HCT116 (cell line): Measurements from ENCODE around the gene ABCB10. TPM values are rescaled to one million over a fixed set of nuclear protein-coding genes. Genes with fewer than 3 reads are reported as not detected.

Experiments
- ATAC-seq: fragments of 200-7000 bp; cut with Tn5 transposase; 2 replicates; pipeline ENCODE4 v1.9.1; 2020; ENCODE audit warnings: mild to moderate bottlenecking, moderate library complexity
- BruUV-seq: library from RNA; stranded (reverse); fragments of 400-500 nt; replicated peaks from 2 replicates; lab custom pipeline; 2021; lab: Mats Ljungman, UMichigan
- CTCF ChIA-PET: fragments of 300-600 bp; sonication (Branson Sonifier 250); formaldehyde crosslinking; loops from one replicate; lab custom pipeline; 2021; ENCODE audit warnings: antibody characterized with exemption; lab: Charles Lee
- POLR2A ChIA-PET: fragments of 300-600, 350-600 bp; sonication (Branson Sonifier 250); formaldehyde crosslinking; loops from one replicate; lab custom pipeline; 2021; ENCODE audit warnings: antibody characterized with exemption; lab: Charles Lee
- RAD21 ChIA-PET, 2 experiments: fragments of 300-600 bp; sonication (Branson Sonifier 250); formaldehyde crosslinking; loops; one replicate each; lab custom pipeline; 2023; ENCODE audit warnings: low total read pairs in 2 of 2; ENCODE audit not compliant: uncharacterized antibody in 2 of 2, unreplicated experiment in 2 of 2, low non-redundant PET in 1 of 2; lab: Charles Lee
- DNase-seq: peaks from one replicate; pipeline ENCODE4 v3.0.0-alpha.2; 2010; ENCODE audit warnings: low read depth, low spot score
- H2AFZ ChIP-seq: fragments of 200-600 bp; shearing (Covaris generic), sonication (generic); 2 replicates; pipeline ENCODE4 v1.6.1; 2017; ENCODE audit warnings: low read depth, mixed run types, mixed read lengths, antibody characterized with exemption, low read length; ENCODE audit not compliant: poor library complexity, severe bottlenecking
- H3K27ac ChIP-seq: 2 replicates; pipeline ENCODE4 v1.5.1; 2012; ENCODE audit warnings: low read depth, low read length
- H3K27me3 ChIP-seq: fragments of 200-600 bp; sonication (generic); 2 replicates; pipeline ENCODE4 v1.6.1; 2016; ENCODE audit warnings: mixed run types, low read length, mixed read lengths; ENCODE audit not compliant: insufficient read depth
- H3K36me3 ChIP-seq, 2 experiments: fragments of 200-500 bp in 1 of 2; fragments of 200-600 bp in 1 of 2; sonication (Bioruptor generic) in 1 of 2; sonication (generic) in 1 of 2; 2 replicates each; pipeline versions ENCODE4 v1.5.1 to v1.6.1; 2014 to 2016; ENCODE audit warnings: low read length in 2 of 2, inconsistent platforms in 1 of 2, mixed read lengths in 1 of 2, mixed run types in 1 of 2; ENCODE audit not compliant: insufficient read depth in 2 of 2, control insufficient read depth in 1 of 2
- H3K4me1 ChIP-seq, 2 experiments: fragments of 200-600 bp in 1 of 2; sonication (generic) in 1 of 2; 2 replicates each; pipeline versions ENCODE4 v1.5.1 to v1.6.1; 2012 to 2017; ENCODE audit warnings: low read length in 2 of 2, inconsistent platforms in 1 of 2, mild to moderate bottlenecking in 1 of 2, mixed read lengths in 1 of 2, mixed run types in 1 of 2, moderate library complexity in 1 of 2; ENCODE audit not compliant: insufficient read depth in 2 of 2, control insufficient read depth in 1 of 2
- H3K4me2 ChIP-seq: fragments of 200-600 bp; sonication (generic); 2 replicates; pipeline ENCODE4 v1.6.1; 2017; ENCODE audit warnings: mixed run types, low read length, mixed read lengths
- H3K4me3 ChIP-seq, 2 experiments: fragments of 200-600 bp in 1 of 2; sonication (generic) in 1 of 2; replicated peaks in 1 of 2; 2 replicates each; pipeline ENCODE4 v1.5.1; 2011 to 2016; ENCODE audit warnings: low read length in 2 of 2, control low read depth in 1 of 2, low read depth in 1 of 2, mild to moderate bottlenecking in 1 of 2, mixed read lengths in 1 of 2, mixed run types in 1 of 2
- H3K79me2 ChIP-seq: fragments of 200-600 bp; sonication (generic); 2 replicates; pipeline ENCODE4 v1.6.1; 2017; ENCODE audit warnings: mild to moderate bottlenecking, mixed run types, low read length, moderate library complexity, mixed read lengths; ENCODE audit not compliant: insufficient read depth
- H3K9ac ChIP-seq: fragments of 200-600 bp; sonication (generic); 2 replicates; pipeline ENCODE4 v1.6.1; 2016; ENCODE audit warnings: low read length, mixed read lengths
- H3K9me2 ChIP-seq: fragments of 200-600 bp; sonication (generic), shearing (Covaris generic); 2 replicates; pipeline ENCODE4 v1.6.1; 2017; ENCODE audit warnings: mixed run types, mild to moderate bottlenecking, moderate library complexity; ENCODE audit not compliant: insufficient read depth
- H3K9me3 ChIP-seq, 2 experiments: fragments of 200-500 bp in 1 of 2; fragments of 200-600 bp in 1 of 2; sonication (Bioruptor generic) in 1 of 2; sonication (generic) in 1 of 2; 2 replicates each; pipeline ENCODE4 v1.6.1; 2014 to 2017; ENCODE audit warnings: low read length in 2 of 2, mixed read lengths in 2 of 2, inconsistent platforms in 1 of 2, low read depth in 1 of 2, mild to moderate bottlenecking in 1 of 2, mixed run types in 1 of 2, moderate library complexity in 1 of 2; ENCODE audit not compliant: control insufficient read depth in 1 of 2, insufficient read depth in 1 of 2
- H4K20me1 ChIP-seq: fragments of 200-600 bp; sonication (generic), shearing (Covaris generic); 2 replicates; pipeline ENCODE4 v1.6.1; 2017; ENCODE audit warnings: mixed run types, mild to moderate bottlenecking, moderate library complexity; ENCODE audit not compliant: insufficient read depth
- ELF1 ChIP-seq: IDR thresholded peaks from 2 replicates; pipeline ENCODE4 v1.6.1; 2012; ENCODE audit warnings: low read depth, borderline replicate concordance
- EZH2 ChIP-seq: fragments of 200-600 bp; sonication (generic); IDR thresholded peaks from 2 replicates; pipeline ENCODE4 v1.6.1; 2017; ENCODE audit warnings: antibody characterized with exemption, mixed run types
- FOSL1 ChIP-seq: IDR thresholded peaks from 2 replicates; pipeline ENCODE4 v1.6.1; 2012; ENCODE audit warnings: low read depth
- POLR2AphosphoS5 ChIP-seq: IDR thresholded peaks from 2 replicates; pipeline ENCODE4 v1.6.1; 2011; ENCODE audit warnings: mild to moderate bottlenecking, low read depth, low read length, moderate library complexity
- SP1 ChIP-seq: IDR thresholded peaks from 2 replicates; pipeline ENCODE4 v1.6.1; 2012; ENCODE audit warnings: low read depth
- intact Hi-C: fragments of 100-400 bp; cut with micrococcal nuclease; formaldehyde crosslinking; loops from 2 replicates; pipeline ENCODE4 v1.10.0; 2022
- total RNA-seq: library from RNA; stranded (reverse); gene quantifications from one replicate; pipeline ENCODE4 v1.2.1, GENCODE V29; 2021; ENCODE audit not compliant: unreplicated experiment
- TF ChIP-seq, protein P1 (sequence below): IDR thresholded peaks from 2 replicates; pipeline ENCODE4 v1.6.1; 2012

Gene ABCB10
- total RNA-seq, 1 experiment from 2014 or later: 20.3 TPM

DNA sequence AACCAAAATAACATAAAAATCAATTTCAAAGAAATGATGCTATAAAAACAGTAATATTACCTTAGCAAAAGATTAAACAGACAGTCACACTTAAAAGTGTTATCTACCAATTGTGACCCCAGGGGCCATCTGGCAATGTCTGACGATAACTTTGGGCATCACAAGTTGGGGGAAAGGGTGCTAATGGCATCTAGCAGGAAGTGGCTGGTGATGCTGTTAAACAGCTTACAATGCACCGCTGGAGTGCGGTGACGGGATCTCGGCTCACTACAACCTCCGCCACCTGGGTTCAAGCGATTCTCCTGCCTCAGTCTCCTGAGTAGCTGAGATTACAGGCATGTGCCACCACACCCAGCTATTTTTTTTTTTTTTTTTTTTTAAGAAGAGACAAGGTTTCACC lies 78.0 kb downstream of the ABCB10 start:
- intact Hi-C loops: loop anchor here (10.0 kb wide), 1 partner anchor 786 kb away; no protein-coding TSS in a partner anchor
- Histone ChIP-seq H3K4me3 (no peak overlapping the region), H3K36me3 (peaks cover 17% of the 10 kb centered on the region in 2 experiments), H3K9ac (no peak overlapping the region), H2AFZ (no peak overlapping the region), H3K4me2 (no peak overlapping the region), H4K20me1 (no peaks in the 10 kb centered on the region), H3K27ac (no peak overlapping the region), H3K9me3 (no peaks in the 10 kb centered on the region), H3K27me3 (no peaks in the 10 kb centered on the region), H3K79me2 (peaks cover 16% of the 10 kb centered on the region; the same call in 1 of the 2 replicates), H3K9me2 (no peaks in the 10 kb centered on the region), H3K4me1 (no peaks in the 10 kb centered on the region)
- CTCF ChIA-PET: interaction anchor here (1.1 to 4.0 kb wide), 2 partner anchors 221 to 224 kb away, joined by 5 to 54 read pairs; no protein-coding TSS in a partner anchor
- POLR2A ChIA-PET: no interaction called here
- RAD21 ChIA-PET: no interaction called here
- DNase-seq (no peak), ATAC-seq (no peak)
- TF ChIP-seq FOSL1: no peak
- TF ChIP-seq, protein P1, sequence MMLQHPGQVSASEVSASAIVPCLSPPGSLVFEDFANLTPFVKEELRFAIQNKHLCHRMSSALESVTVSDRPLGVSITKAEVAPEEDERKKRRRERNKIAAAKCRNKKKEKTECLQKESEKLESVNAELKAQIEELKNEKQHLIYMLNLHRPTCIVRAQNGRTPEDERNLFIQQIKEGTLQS: no peak
- no TSS peak for BruUV-seq

DNA sequence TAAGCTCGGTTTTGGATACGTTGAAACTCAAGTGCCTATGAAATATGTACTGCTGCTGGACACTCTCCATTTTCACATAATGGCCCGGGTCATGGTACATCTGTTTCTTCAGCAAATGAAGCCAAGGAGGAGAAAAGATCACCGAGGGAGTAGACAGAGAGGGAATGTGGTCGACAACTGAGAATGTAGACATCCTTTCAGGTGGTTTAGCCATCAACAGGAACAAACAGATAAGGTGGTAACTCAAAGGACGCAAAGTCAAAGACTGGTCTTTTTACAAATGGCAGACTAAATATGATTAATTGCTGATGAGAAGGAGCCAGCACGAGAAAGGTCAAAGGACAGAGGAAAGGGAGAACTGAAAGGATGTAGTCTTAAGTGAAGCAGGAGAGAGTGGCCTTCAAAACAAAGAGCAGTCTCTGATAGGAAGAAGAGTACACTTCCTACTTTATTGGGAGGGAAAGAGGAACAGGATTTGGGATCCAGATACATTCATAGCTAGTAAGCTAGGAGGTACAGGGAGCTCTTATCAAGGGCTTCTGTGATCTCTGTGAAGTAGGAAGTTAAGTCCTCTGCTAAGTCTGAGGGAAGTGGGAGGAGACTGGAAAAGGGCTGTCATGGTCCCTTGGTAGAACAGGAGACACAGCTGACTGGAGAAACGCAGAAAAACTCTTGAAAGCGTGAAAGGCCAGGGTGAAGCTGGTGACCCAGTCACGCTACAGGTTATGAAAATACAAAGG lies 78.7 kb downstream of the ABCB10 start:
- intact Hi-C loops: loop anchor here (10.0 kb wide), 1 partner anchor 785 kb away; no protein-coding TSS in a partner anchor
- Histone ChIP-seq H3K9me3 (no peaks in the 10 kb centered on the region), H3K4me3 (no peak overlapping the region)
- RAD21 ChIA-PET: no interaction called here
- TF ChIP-seq EZH2 (no peak), POLR2AphosphoS5 (no peak), SP1 (no peak), ELF1 (no peak)
- TF ChIP-seq, all 23 proteins: peak for 0
- no peak overlapping the region for H3K4me2 ChIP-seq
- H4K20me1 ChIP-seq: no peaks in the 10 kb centered on the region
- H3K79me2 ChIP-seq: peaks cover 16% of the 10 kb centered on the region; the same call in 1 of the 2 replicates
- peaks cover 17 to 21% of the 10 kb centered on the region in 2 experiments for H3K36me3 ChIP-seq
- ChIA-PET POLR2A (no interaction called here), CTCF (interaction anchor here (1.1 to 4.0 kb wide), 3 partner anchors 221 to 223 kb away, joined by 5 to 54 read pairs (median 6); no protein-coding TSS in a partner anchor)
- no peaks in the 10 kb centered on the region for H3K27me3 ChIP-seq
- no peaks in the 10 kb centered on the region for H3K4me1 ChIP-seq
- DNase-seq: no peak
- H3K9ac ChIP-seq: no peak overlapping the region
- H3K27ac ChIP-seq: no peak overlapping the region
- no TSS peak for BruUV-seq
- H2AFZ ChIP-seq: no peak overlapping the region
- no peak for ATAC-seq
- no peaks in the 10 kb centered on the region for H3K9me2 ChIP-seq
